Measurements from ENCODE around the gene TET2.

TET2 gene

DNA sequence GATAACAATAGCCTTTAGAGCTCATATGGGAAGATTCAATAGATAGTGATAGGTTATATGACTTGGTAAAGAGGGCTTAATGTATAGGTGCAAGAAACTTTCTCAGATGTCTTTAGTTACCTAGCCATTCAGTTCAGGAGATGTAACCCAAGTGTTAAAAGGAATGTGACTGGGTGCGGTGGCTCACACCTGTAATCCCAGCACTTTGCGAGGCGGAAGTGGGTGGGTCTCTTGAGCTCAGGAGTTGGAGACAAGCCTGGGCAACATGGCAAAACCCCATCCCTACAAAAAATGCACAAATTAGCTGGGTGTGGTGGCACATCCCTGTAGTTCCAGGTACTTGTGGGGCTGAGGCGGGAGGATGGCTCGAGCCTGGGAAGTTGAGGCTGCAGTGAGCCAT, 7.9 kb downstream of the TET2 start:
- no peak for TF ChIP-seq CTCF (IDR thresholded peaks at IDR 0.05; ENCODE audit: insufficient read depth, low read depth, low read length, missing control alignments)
- H3K4me3 ChIP-seq (ENCODE audit: low read depth, low read length): no peak overlapping the region
- DNase-seq (ENCODE audit: low read depth): no peak

DNA sequence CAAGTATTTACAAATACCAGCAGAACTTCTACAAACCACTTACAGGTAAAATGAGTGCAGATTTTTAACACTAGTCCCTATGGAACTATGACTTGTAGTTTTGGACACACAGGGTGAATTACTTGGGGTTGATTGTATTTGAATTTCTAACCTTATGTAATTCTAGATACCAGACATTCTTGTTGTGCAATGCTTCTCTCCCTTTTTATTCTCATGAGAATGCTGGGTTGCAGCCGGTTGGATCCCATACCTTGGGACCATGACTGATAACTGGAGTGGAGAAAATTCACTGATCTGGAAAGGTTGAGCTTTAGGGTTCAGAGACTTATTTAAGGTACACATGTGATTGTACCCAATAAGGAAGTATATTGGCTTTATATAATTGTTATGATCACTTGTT, 8.8 kb downstream of the TET2 start:
- no peak overlapping the region for H3K4me3 ChIP-seq (ENCODE audit: low read depth, low read length)
- no peak for TF ChIP-seq CTCF (IDR thresholded peaks at IDR 0.05; ENCODE audit: insufficient read depth, low read depth, low read length, missing control alignments)
- no peak for DNase-seq (ENCODE audit: low read depth)

DNA sequence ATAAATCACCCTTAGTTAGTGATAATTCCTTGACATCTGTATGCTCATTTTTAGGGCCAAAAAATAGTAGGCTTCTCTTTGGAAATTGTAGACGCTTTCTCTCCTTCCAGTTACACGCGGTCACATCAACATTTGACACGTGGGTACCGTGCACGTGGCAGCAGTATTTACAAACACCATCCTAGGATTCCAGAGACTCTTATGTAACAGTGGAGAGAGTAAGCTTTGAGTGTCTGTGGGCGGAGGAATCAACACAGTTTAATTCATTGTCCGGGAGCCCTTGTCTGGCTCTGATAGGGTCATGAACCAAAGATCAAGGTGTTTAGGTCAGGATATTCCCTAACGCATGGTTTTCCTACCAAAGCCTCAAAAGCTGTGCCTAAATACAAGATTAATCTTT, 12.2 kb downstream of the TET2 start:
- TF ChIP-seq CTCF (IDR thresholded peaks at IDR 0.05; ENCODE audit: insufficient read depth, low read depth, low read length, missing control alignments): no peak
- no peak overlapping the region for H3K4me3 ChIP-seq (ENCODE audit: low read depth, low read length)
- DNase-seq (ENCODE audit: low read depth): no peak

- DNase-seq (ENCODE audit: low read depth): no peak
- no peak overlapping the region for H3K4me3 ChIP-seq (ENCODE audit: low read depth, low read length)
- no peak for TF ChIP-seq CTCF (IDR thresholded peaks at IDR 0.05; ENCODE audit: insufficient read depth, low read depth, low read length, missing control alignments)
Measured at GRCh38 chr4:105162123-105162796, 15.6 kb downstream of the TET2 start.

DNA sequence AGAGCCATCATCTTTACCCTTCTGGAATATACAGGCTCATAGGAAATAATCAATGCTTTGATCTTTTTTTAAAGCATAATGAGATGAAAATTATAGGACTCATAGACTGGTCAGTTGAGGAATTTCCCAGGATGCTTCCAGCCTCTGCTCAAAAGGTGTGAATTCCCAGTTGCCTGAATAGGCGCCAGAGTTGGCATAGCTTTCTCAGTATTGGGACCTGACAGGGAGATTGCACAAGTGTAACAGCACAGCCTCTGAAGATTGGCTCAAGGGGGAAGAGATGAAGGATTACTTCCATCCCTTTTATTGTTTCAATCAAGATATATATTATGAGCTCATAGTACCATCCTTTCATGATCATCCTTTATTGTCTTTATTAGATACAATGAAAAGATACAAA, 17.9 kb downstream of the TET2 start:
- no peak for DNase-seq (ENCODE audit: low read depth)
- H3K4me3 ChIP-seq (ENCODE audit: low read depth, low read length): no peak overlapping the region
- no peak for TF ChIP-seq CTCF (IDR thresholded peaks at IDR 0.05; ENCODE audit: insufficient read depth, low read depth, low read length, missing control alignments)

DNA sequence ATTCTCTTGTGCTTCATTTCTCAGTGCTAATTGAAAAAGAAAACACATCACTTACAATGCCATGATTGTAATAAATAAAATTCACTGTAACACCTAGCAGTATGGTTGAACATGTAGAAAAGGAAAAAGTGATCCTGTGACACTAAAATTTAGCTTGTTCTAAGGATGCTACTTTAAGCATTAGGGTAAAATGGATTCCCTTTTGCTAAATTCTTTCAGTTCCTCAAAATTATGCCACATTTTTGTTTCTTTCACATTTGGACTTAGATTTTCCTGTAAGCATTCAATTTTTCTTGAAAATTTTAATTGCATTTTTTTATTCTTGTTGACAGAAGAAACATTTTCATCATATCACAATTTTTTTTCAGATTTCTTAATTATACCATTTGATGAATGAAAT, 19.4 kb downstream of the TET2 start:
- TF ChIP-seq CTCF (IDR thresholded peaks at IDR 0.05; ENCODE audit: insufficient read depth, low read depth, low read length, missing control alignments): no peak
- no peak overlapping the region for H3K4me3 ChIP-seq (ENCODE audit: low read depth, low read length)
- DNase-seq (ENCODE audit: low read depth): no peak

- DNase-seq (ENCODE audit: low read depth): no peak
- no peak overlapping the region for H3K4me3 ChIP-seq (ENCODE audit: low read depth, low read length)
- TF ChIP-seq CTCF (IDR thresholded peaks at IDR 0.05; ENCODE audit: insufficient read depth, low read depth, low read length, missing control alignments): no peak
Measured at GRCh38 chr4:105170711-105171110, 24.0 kb downstream of the TET2 start.

All from GM12865 (cell line).